Fibroblast of skin of left quadriceps (primary cell): ENCODE data around the gene BBS9.
"Not testable (repeated sequence)": the region's sequence is repeated elsewhere in the genome, so short reads cannot be mapped to it uniquely, and the experiment has no call there.

Source experiments
- DNase-seq, 2 experiments: peaks; one replicate each; pipeline ENCODE4 v3.0.0-alpha.2; 2013; ENCODE audit warnings: low read depth in 2 of 2

Gene BBS9

GRCh38 chr7:33128990-33129805 lies at the start of gene BBS9:
BBS9 (plus strand) TSS chr7:33129564; CDS start chr7:33146253, 16,689 bp downstream.
- DNase-seq: peak; percentile 89 to 90

DNA sequence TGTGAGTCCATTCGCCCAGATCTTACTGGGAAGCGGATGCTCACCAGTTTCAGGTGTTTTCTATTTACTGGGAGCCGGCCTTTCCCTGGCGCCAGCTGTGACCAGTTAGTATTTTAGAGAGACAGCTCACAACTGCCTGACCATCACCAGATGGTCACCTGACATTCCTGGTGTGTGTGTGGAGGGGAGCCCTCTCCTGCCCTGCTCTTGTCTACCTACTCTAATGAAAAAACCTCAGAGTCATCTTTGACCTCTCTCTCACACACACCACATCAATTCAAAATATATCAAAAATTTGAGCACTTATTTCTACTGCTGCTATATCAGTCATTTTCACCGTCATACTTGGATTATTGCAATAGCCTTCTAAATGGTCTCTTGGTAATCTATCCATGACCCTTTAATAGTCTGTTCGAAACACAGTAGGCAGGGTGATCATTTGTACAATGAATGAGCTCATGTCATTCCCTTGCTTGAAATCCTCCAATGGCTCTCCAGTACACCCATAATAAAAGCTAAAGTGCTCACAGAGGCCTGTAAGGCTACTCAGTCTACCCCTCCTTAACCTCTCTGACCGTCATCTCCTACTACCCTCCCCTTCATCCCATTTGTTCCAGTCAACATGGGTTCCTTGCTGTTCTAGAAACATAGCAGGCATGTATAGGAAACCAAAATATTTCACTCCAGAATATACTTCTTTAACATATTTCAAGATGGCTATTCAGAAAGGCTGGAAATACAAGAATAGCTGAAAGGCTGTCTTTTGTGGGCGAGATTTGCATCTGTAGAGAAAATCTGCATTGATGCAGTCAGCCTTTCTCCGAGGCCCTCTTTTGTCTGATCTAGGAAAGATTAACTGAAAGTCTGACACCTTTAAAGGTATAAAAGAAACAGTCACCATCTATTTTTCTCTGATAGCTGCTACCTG lies 49.3 kb upstream of the BBS9 start:
- no peak for DNase-seq

DNA sequence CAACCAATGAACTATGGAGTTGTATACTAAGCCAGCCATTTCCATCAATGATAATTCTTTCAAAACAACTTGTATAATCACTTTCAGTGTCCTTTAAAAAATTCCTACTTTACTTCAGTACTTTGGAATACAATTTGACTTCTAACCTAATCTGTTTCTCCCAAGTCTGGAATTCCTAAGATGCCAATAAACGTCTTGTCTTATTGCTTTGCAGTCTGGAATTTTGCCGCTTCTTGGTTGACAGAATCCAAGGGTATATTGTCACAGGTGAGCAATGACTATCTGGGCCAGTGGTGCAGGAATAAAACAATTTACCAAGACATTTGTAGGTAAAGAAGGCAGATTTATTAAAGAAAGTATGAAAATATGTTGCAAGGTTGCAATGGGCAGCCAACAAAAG lies 42.0 kb upstream of the BBS9 start:
- no peak for DNase-seq

GRCh38 chr7:33087858-33088257 lies 41.5 kb upstream of the BBS9 start:
- no peak for DNase-seq

- DNase-seq: no peak
Measured at GRCh38 chr7:33089142-33089541, 40.2 kb upstream of the BBS9 start.

DNA sequence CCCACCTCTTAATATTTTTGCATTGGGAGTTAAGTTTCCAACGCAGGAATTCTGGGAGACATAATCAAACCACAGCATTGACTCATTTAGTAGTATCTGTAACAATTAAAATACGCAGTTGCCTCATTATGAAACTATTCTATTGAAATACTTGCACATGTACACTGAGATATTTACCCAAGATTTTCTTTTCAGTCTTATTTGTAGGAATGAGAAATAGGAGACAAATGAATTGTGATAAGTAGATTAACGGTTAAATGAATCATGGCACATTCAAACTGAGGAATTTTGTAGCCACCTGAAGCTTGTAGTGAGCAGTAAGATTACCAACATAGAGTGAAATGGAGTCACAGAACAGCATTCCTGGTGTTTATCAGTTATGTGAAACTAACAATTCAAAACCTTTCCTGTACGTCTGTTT lies 38.2 kb upstream of the BBS9 start:
- peak in 1 of 2 experiments; percentile 20 for DNase-seq

DNA sequence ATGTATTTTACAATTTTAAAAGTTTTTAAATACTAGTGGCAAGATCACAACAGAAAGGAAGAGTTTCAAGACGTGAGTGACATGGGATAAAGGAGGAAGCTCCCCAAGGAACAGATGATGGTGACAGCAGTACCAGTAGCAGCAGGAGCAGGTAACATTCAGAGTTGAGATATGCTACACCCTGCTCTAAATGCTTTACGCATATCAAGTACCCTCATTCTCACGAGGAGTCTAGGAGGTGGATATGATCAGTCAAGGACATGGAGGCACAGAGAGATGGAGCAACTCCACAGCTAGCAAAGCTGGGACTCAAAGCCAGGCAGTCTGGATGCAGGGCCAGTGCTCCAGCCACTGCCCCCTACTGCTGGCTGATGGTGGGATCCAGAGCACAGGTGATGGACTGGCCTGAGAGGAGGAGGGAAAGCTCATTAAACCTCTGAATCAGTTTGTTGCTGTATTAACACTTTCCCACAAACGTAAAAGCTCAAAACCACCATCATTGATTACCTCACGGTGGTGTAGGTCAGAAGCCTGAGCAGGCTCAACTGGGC lies 37.6 kb upstream of the BBS9 start:
- no peak for DNase-seq

- DNase-seq: no peak
Measured at GRCh38 chr7:33093266-33093665, 36.1 kb upstream of the BBS9 start.

DNA sequence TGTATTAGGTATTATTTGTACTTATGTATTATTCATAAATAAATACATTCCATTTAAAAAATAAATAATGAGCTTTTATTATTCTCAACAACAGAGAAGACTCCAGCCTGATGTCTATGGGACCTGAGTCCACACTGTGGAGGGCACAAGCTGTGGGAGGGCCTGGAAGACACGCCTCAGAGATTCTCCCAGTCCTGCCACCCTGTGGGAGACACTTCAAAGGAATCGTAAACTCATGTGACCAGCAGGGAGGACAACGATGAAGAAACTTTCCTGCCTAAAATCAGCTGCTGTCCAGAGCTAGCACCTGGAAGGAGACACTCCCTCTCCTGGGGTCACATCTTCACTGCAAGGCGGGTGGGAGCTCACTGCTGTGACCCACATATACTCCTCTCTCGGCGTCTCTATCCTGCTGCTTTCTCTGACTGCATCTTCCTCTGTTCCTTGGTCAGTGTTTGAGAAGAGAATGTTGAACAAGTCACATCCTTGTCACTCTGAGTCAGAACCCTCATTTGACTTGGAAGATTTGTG lies 34.6 kb upstream of the BBS9 start:
- DNase-seq: not testable (repeated sequence)

DNA sequence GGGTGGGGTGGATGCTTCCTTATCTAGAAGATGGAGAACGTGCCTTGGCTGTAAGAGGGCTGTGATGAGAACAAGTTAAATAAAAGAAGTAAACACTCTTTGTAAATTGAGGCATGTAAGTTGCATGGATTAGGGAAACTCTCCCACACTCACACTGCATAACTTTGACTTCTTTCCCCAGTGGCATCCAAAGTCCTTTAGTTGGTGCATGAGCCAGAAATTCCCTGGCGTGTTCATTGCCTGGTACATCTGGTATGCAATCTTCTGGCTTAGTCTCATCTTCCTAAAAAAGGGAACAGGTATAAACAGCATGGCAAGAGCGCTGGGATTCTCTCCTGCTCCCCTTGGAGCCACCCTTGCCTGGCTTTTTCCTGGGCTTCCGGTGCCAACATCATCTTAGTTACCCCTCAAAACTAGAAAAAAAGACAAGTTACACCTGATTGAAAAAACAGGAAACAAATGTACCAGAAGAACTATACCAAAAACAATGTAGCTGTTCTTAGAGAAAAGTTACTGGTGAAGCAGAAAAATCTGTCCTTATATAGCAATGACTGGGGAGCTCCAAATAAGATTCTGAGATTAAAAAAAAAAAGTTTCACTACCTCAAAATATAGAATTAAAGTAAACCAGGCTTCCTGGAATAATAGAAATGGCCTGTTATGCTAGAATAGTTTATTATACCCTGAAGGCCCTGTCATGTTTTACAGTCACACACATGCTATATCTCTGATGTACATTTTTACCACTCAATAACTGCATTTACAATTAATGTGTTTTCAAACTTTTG lies 30.0 kb upstream of the BBS9 start:
- DNase-seq: no peak

DNA sequence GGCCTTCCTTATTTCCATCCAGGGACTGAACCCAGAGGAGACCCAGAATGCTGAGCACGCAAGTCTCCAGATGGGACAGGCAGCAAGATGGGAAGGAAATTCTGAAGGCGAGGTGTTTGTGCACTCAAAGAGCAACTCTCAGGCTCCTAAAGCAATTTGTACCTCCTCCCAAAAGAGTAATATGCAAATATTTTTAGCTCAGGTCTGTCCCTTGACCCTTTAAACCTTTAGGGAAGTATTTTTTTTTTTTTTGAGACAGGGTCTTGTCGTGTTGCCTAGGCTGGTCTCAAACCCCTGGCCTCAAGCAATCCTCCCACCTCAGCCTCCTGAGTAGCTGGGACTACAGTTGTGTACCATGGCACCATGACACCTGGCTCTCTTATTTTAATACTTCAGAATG lies 28.6 kb upstream of the BBS9 start:
- no peak for DNase-seq

DNA sequence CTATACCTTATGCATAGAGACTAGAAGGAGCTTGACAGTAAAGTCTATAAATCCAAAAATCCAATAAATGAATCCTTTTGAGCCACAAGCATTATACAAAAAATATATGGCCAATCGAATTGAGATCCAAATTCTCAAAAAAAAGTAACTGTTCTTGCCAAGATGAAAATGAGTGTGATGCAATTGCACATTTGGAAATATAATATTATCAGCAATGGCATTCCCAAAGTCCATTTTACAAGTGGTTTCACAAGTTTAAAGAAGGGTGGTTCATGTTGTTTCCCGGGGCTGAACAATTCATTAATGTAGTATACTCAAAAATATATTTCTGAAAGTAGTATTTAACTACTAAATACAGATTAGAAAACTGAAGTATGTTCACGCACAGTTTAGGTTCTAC lies 27.5 kb upstream of the BBS9 start:
- no peak for DNase-seq

GRCh38 chr7:33107136-33108066 lies 22.0 kb upstream of the BBS9 start:
- peak in 1 of 2 experiments; percentile 26 for DNase-seq

GRCh38 chr7:33108554-33109004 lies 20.8 kb upstream of the BBS9 start:
- DNase-seq: no peak

DNA sequence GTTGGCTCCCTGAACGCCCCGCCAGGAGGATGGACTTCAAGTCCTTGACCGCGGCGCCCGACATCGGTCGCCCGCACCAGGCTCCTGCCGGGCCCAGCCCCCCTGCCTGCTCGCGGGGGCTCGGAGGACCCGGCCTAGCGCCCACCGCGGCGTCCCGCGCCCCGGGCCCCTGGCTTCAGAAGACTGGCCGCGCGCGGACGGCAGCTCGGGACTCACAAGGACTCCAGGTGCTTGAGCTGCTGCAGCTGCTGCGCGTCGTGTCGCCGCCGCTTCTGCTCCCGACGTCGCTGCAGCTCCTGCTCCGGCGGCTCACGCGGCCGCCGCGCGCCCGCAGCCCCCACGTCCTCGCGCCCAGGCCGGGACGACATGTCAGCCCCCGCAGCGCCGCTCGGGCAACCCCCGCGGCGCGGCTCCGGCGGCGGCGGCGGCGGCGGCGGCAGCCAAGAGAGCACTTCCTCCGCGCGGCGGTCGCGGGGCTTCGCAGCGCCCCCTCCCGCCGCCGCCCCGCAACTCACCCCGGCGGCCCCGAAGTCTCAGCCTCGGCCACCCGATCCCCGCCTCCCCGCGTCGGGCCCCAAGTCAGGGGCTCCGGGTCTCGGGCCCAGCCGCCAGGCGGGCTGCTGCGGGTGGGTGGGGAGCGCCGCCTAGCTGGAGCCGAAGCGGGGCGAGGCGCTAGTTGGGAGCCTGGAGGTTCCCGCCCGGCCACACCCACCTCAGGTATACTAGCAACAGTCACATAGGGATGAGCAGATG lies 20.2 kb upstream of the BBS9 start, which contains the start of gene RP9:
TSS of gene RP9 (minus strand) at position 400 of the 753 bp plus-strand sequence. CDS start at position 368, 32 bp downstream.
- DNase-seq: peak; percentile 25 to 45

DNA sequence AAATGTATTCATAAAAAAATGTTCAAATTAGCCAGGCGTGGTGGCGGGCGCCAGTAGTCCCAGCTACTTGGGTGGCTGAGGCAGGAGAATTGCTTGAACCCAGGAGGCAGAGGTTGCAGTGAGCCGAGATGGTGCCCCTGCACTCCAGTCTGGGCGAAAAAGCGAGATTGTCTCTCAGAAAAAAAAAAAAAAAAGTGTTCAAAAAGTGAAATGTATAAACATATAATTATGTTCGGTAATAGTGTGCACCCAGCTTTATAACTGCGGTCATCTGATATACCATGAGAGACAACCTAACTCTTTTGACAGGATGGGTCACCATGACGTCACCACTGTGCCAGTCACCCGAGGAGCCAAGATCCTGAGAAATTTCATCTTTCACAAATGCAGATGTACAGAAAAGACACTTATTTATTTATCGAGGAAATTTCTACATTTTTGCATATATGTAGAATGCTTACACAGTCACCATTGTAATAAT lies 19.6 kb upstream of the BBS9 start:
- DNase-seq: no peak

DNA sequence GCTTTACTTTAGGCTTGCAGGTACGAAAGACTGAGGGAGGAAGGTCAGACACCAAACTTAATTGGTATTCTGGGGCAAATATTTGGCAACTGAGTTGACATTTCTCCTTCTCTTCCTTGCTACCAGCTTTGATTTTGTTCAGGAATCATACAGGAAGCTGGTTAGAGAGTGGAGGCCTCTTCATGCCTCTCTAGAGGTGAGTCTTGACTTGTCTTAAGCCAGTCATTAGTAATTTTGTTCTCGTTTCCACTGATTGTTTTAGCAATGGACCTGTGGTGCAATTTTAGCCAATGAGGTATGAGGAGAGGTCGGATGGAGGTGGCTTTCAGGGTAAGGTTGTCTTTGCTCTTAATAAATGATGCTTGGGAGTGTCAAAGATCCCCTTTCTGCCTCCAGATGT lies 17.8 kb upstream of the BBS9 start:
- DNase-seq: no peak

- no peak for DNase-seq
Measured at GRCh38 chr7:33114976-33115375, 14.4 kb upstream of the BBS9 start.

- DNase-seq: no peak
Measured at GRCh38 chr7:33118383-33118782, 11.0 kb upstream of the BBS9 start.
